ENCODE results near the gene CAMTA1. TPM values are rescaled to one million over a fixed set of nuclear protein-coding genes. Genes with fewer than 3 reads are reported as not detected.

CAMTA1 gene
- total and polyA plus RNA-seq, 4 donors = 18.0 to 93.5 (median 35.8) TPM

- TF ChIP-seq CTCF (IDR thresholded peaks at IDR 0.05; ENCODE audit: low read depth, low read length, missing input control) (no peak), GABPA (IDR thresholded peaks at IDR 0.05 in 1 of 2, conservative IDR thresholded peaks at IDR 0.05 in 1 of 2) (no peak), REST (IDR thresholded peaks at IDR 0.05) (no peak)
- no peaks in the 10 kb centered on the region for H3K36me3 ChIP-seq (ENCODE audit: control insufficient read depth in 4 of 4, insufficient read depth in 3 of 4, low read depth in 1 of 4, low read length in 3 of 4)
- H3K4me1 ChIP-seq (ENCODE audit: control insufficient read depth in 4 of 4, insufficient read depth in 4 of 4, low read length in 3 of 4) = no peaks in the 10 kb centered on the region
- DNase-seq (ENCODE audit: low spot score) = no peak
- no peak overlapping the region for H3K9ac ChIP-seq (ENCODE audit: low read depth in 1 of 2, low read length in 2 of 2)
- no peak overlapping the region for H3K27ac ChIP-seq (ENCODE audit: low read depth in 1 of 2, low read length in 2 of 2)
- WGBS = 85% methylated on average over 3 of the region's 3 CpGs
- no peaks in the 10 kb centered on the region for H3K9me3 ChIP-seq (ENCODE audit: control insufficient read depth in 4 of 4, low read length in 3 of 4)
- H3K4me3 ChIP-seq (ENCODE audit: low read depth in 1 of 3, low read length in 3 of 3) = no peak overlapping the region
- H3K27me3 ChIP-seq (ENCODE audit: control insufficient read depth in 4 of 4, insufficient read depth in 4 of 4, low read length in 3 of 4) = peaks cover 0 to 2% (median 0%) of the 10 kb centered on the region in 4 donors
These were observed 151.8 kb downstream of the CAMTA1 start for GRCh38 chr1:6937048-6937447.

- Histone ChIP-seq H3K4me1 (ENCODE audit: control insufficient read depth in 4 of 4, insufficient read depth in 4 of 4, low read length in 3 of 4) (no peaks in the 10 kb centered on the region), H3K27ac (ENCODE audit: low read depth in 1 of 2, low read length in 2 of 2) (no peak overlapping the region), H3K4me3 (ENCODE audit: low read depth in 1 of 3, low read length in 3 of 3) (no peak overlapping the region), H3K9ac (ENCODE audit: low read depth in 1 of 2, low read length in 2 of 2) (no peak overlapping the region), H3K36me3 (ENCODE audit: control insufficient read depth in 4 of 4, insufficient read depth in 3 of 4, low read depth in 1 of 4, low read length in 3 of 4) (no peaks in the 10 kb centered on the region), H3K9me3 (ENCODE audit: control insufficient read depth in 4 of 4, low read length in 3 of 4) (no peaks in the 10 kb centered on the region), H3K27me3 (ENCODE audit: control insufficient read depth in 4 of 4, insufficient read depth in 4 of 4, low read length in 3 of 4) (peaks cover 0 to 2% (median 0%) of the 10 kb centered on the region in 4 donors)
- TF ChIP-seq ATF3 (IDR thresholded peaks at IDR 0.05) (no peak), RXRA (IDR thresholded peaks at IDR 0.05) (no peak), EGR1 (IDR thresholded peaks at IDR 0.05; ENCODE audit: low read depth in 2 of 2) (no peak), SP1 (IDR thresholded peaks at IDR 0.05) (no peak), REST (IDR thresholded peaks at IDR 0.05) (no peak), HNF4A (conservative IDR thresholded peaks at IDR 0.05) (no peak), JUND (IDR thresholded peaks at IDR 0.05) (no peak), FOXA1 (IDR thresholded peaks at IDR 0.05) (no peak), CTCF (IDR thresholded peaks at IDR 0.05; ENCODE audit: low read depth, low read length, missing input control) (no peak), ZBTB33 (IDR thresholded peaks at IDR 0.05) (no peak), RAD21 (IDR thresholded peaks at IDR 0.05) (no peak), GABPA (IDR thresholded peaks at IDR 0.05 in 1 of 2, conservative IDR thresholded peaks at IDR 0.05 in 1 of 2) (no peak), TAF1 (conservative IDR thresholded peaks at IDR 0.05) (no peak), HNF4G (IDR thresholded peaks at IDR 0.05) (no peak), YY1 (IDR thresholded peaks at IDR 0.05) (no peak), FOXA2 (IDR thresholded peaks at IDR 0.05) (no peak), NR2F2 (IDR thresholded peaks at IDR 0.05) (no peak), MAX (IDR thresholded peaks at IDR 0.05) (no peak)
- no peak for DNase-seq (ENCODE audit: low spot score)
- 92% methylated on average over 5 of the region's 5 CpGs for WGBS
These were observed 154.1 kb downstream of the CAMTA1 start for GRCh38 chr1:6939363-6939762.

All from liver (tissue), 9 donors.